GM19372 (cell line): ENCODE measurements around the gene ZNF175.

Source experiments
- ATAC-seq: cut with Tn5 transposase; IDR thresholded peaks from one replicate; pipeline ENCODE4 v1.9.1; 2021; ENCODE audit warnings: mild to moderate bottlenecking, low read depth, moderate library complexity; ENCODE audit not compliant: unreplicated experiment

Gene ZNF175

GRCh38 chr19:51549533-51550324, 21.4 kb upstream of the ZNF175 start:
- ATAC-seq, result no peak

GRCh38 chr19:51550848-51551672, 20.0 kb upstream of the ZNF175 start:
- ATAC-seq, result no peak

GRCh38 chr19:51551673-51552432, 19.2 kb upstream of the ZNF175 start:
- no peak for ATAC-seq

- ATAC-seq, result no peak
Observed at GRCh38 chr19:51552608-51552995, 18.5 kb upstream of the ZNF175 start.

GRCh38 chr19:51552996-51553725, 17.9 kb upstream of the ZNF175 start:
- ATAC-seq, result no peak

GRCh38 chr19:51559240-51559639, 11.8 kb upstream of the ZNF175 start:
- no peak for ATAC-seq

GRCh38 chr19:51560339-51560738, 10.7 kb upstream of the ZNF175 start:
- ATAC-seq, result no peak

- no peak for ATAC-seq
Observed at GRCh38 chr19:51564791-51565190, 6.3 kb upstream of the ZNF175 start.

- no peak for ATAC-seq
Observed at GRCh38 chr19:51565583-51565982, 5.5 kb upstream of the ZNF175 start.

GRCh38 chr19:51566489-51567100, 4.5 kb upstream of the ZNF175 start:
- ATAC-seq, result no peak

GRCh38 chr19:51567583-51567982, 3.5 kb upstream of the ZNF175 start:
- no peak for ATAC-seq

- ATAC-seq, result no peak
Observed at GRCh38 chr19:51568456-51568855, 2.6 kb upstream of the ZNF175 start.

- no peak for ATAC-seq
Observed at GRCh38 chr19:51571599-51571998, 516 bp downstream of the ZNF175 start.

GRCh38 chr19:51572410-51572809, 1.3 kb downstream of the ZNF175 start:
- ATAC-seq, result no peak

- ATAC-seq, result no peak
Observed at GRCh38 chr19:51572908-51573307, 1.8 kb downstream of the ZNF175 start.

GRCh38 chr19:51573331-51573730, 2.2 kb downstream of the ZNF175 start:
- no peak for ATAC-seq

- no peak for ATAC-seq
Observed at GRCh38 chr19:51576850-51577249, 5.8 kb downstream of the ZNF175 start.

GRCh38 chr19:51586103-51586728, 15.1 kb downstream of the ZNF175 start:
- no peak for ATAC-seq

- no peak for ATAC-seq
Observed at GRCh38 chr19:51586799-51587198, 15.7 kb downstream of the ZNF175 start.
